DND-41 (cell line): Measurements from ENCODE around the gene OPRL1.

Experiments used
- EZH2 ChIP-seq: IDR thresholded peaks from 3 replicates; pipeline ENCODE4 v1.6.1; 2012; ENCODE audit warnings: borderline replicate concordance, low read depth, mild to moderate bottlenecking, moderate library complexity, low read length, inconsistent platforms; ENCODE audit not compliant: severe bottlenecking
- TF ChIP-seq, protein P1 (sequence below): IDR thresholded peaks from 2 replicates; pipeline ENCODE4 v1.5.1; 2012; ENCODE audit warnings: borderline replicate concordance, low read length, moderate library complexity, mild to moderate bottlenecking; ENCODE audit not compliant: poor library complexity, severe bottlenecking; ENCODE audit errors: extremely low read depth

- TF ChIP-seq, protein P1, sequence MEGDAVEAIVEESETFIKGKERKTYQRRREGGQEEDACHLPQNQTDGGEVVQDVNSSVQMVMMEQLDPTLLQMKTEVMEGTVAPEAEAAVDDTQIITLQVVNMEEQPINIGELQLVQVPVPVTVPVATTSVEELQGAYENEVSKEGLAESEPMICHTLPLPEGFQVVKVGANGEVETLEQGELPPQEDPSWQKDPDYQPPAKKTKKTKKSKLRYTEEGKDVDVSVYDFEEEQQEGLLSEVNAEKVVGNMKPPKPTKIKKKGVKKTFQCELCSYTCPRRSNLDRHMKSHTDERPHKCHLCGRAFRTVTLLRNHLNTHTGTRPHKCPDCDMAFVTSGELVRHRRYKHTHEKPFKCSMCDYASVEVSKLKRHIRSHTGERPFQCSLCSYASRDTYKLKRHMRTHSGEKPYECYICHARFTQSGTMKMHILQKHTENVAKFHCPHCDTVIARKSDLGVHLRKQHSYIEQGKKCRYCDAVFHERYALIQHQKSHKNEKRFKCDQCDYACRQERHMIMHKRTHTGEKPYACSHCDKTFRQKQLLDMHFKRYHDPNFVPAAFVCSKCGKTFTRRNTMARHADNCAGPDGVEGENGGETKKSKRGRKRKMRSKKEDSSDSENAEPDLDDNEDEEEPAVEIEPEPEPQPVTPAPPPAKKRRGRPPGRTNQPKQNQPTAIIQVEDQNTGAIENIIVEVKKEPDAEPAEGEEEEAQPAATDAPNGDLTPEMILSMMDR = peak; percentile 60
- TF ChIP-seq EZH2 = no peak
These were observed 65.8 kb downstream of the OPRL1 start for GRCh38 chr20:64145458-64146300.
